ENCODE measurements around the gene SCO1. TPM values are rescaled to one million over a fixed set of nuclear protein-coding genes. Genes with fewer than 3 reads are reported as not detected.

SCO1 gene
- total RNA-seq, result 19.4 and 20.9 TPM in 2 replicates

DNA sequence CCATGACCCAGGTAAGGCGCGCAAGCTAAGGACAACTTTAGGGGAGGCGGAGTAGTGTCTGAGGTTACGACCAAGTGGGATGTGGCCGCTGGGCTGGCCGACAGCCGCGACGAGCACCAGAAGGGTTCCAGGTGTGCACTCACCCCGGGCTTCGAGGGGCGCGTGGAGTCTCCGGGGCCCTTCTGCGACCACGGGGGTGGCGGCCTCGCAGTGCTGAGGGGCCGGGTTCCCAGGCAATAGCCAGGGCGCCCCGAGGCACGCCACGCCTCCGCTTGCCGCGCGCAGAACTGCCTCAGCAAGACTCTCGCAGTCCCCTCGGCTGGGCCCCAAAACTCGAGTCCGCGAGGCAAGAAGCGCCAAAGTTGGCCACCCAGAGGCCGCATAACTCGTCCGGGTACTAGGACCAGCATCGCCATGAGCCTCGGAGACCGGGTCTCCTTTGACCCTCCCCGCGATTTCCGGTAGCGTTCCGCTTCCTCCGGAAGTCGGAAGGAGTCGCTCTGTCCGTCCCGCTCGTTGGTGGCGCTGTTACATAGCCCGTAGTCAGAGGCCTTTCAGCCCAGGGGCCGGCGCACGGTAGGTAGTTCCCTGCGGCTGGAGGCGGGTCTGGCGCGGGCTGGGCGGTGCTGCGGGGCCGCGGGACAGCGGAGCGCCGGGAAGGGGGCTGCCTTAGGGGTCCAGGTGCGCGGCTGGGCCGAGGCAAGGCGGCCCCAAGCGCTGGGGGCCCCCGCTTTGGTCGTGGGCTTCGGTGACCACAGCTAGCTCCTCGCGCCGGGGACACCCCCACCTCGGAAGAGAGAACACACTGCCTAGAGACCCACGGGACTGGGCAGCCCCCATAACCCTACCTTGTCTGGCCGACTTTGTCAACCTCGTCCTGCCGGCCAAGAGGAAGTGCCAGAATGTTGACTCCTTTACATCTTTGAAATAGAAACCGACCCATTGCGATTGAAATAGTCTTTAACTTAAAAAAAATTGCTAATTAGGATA is at the start of gene SCO1, which contains the start of gene ADPRM:
Gene SCO1 (minus strand): TSS at position 442 of the 990 bp plus-strand sequence. CDS start 26 bp downstream, at position 416.
Gene ADPRM (plus strand): TSS at position 503 of the 990 bp plus-strand sequence. CDS start 7,333 bp downstream, outside the sequence.

DNA sequence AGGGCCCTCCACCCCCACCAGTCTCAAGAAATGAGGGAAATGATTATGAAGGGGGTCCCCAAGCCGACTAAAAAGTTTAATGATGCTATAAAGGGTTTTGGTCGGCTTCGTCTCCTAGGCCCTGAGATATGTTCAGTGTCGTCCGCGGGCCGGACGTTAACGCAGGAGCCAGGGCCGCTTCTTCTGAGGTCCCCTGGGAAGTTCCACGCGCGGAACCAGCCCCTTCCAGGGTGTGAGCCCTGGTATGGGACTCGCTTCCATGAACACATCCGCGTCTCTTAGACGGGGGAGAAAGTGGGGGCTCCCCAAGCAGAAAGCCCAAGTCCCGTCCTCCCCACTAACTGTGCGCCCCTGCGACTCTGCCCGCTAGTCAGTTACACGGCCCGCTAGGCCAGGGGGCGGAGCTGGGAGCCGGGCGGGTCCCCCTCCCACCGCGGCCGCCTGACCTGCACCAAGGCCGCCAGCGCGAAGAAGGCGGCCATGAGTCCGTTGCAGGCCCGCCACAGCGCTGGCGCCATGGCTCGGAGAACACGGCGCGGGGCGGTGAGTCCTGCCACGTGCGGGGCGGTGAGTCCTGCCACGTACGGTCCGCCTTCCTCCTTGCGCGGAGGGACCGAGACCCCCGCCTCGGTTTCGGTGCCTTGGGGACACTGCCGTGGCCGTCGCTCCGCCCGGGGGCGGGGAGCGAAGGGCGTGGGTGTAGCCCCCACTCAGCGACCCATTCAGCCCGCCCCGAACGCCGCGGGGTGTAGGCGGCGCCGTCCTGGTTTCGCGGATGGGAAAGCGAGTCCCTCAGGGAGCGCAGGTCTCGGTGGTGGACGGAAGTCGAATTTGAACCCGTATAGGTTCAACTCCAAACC is 32.2 kb upstream of the SCO1 start, which contains the start of gene TMEM220:
Gene TMEM220 (minus strand): TSS at position 690 of the 860 bp plus-strand sequence. CDS start 172 bp downstream, at position 518.

DNA sequence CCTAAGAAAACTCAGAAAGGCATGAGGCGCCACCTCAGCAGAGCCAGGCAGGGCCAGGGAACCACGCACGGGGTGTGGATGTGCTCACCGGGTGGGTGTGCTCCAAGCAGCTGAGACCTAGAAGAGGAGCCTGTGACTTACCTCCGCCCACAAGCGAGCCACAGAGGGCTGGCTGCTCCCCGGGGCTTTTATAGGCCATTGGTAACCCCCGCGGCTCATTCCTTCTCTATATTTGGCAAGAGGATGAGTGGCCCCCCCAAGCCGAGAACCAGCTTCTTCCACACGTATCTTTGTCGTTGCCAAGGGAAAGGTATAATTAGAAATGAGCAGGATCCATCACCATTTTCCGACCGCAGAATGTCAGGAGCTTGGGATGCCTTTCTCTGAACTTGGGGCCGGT is 40.2 kb downstream of the SCO1 start, which contains the start of gene MYH3:
Gene MYH3 (minus strand): TSS at position 162 of the 400 bp plus-strand sequence. CDS start 2,245 bp downstream, outside the sequence.

Other genes starting within 250 kb of the SCO1 start
- gene MYH4, start 228.0 kb downstream of the SCO1 start, total RNA-seq, result not detected in 2 replicates
- not detected in 2 replicates for gene MYH1, start 179.0 kb downstream of the SCO1 start, total RNA-seq
- gene MYH2, start 147.9 kb downstream of the SCO1 start, total RNA-seq, result not detected in 2 replicates
- 0.10 and 0.65 TPM in 2 replicates for gene MYH3, start 40.2 kb downstream of the SCO1 start, total RNA-seq
- gene ADPRM, start 61 bp upstream of the SCO1 start, total RNA-seq, result 9.1 and 12.7 TPM in 2 replicates
- 1.2 and 4.2 TPM in 2 replicates for gene TMEM220, start 32.5 kb upstream of the SCO1 start, total RNA-seq
- not detected in 2 replicates for gene TMEM238L, start 106.6 kb upstream of the SCO1 start, total RNA-seq
- gene PIRT, start 140.6 kb upstream of the SCO1 start, total RNA-seq, result not detected in 2 replicates